SW 1271 (cell line): ENCODE data around the gene IFNA16.
"Not testable (repeated sequence)": the region's sequence is repeated elsewhere in the genome, so short reads cannot be mapped to it uniquely, and the experiment has no call there.

Experiments
- DNase-seq, 2 experiments: peaks; one replicate each; lab custom pipeline; 2025; lab: John Stamatoyannopoulos, UW

The IFNA16 gene

DNA sequence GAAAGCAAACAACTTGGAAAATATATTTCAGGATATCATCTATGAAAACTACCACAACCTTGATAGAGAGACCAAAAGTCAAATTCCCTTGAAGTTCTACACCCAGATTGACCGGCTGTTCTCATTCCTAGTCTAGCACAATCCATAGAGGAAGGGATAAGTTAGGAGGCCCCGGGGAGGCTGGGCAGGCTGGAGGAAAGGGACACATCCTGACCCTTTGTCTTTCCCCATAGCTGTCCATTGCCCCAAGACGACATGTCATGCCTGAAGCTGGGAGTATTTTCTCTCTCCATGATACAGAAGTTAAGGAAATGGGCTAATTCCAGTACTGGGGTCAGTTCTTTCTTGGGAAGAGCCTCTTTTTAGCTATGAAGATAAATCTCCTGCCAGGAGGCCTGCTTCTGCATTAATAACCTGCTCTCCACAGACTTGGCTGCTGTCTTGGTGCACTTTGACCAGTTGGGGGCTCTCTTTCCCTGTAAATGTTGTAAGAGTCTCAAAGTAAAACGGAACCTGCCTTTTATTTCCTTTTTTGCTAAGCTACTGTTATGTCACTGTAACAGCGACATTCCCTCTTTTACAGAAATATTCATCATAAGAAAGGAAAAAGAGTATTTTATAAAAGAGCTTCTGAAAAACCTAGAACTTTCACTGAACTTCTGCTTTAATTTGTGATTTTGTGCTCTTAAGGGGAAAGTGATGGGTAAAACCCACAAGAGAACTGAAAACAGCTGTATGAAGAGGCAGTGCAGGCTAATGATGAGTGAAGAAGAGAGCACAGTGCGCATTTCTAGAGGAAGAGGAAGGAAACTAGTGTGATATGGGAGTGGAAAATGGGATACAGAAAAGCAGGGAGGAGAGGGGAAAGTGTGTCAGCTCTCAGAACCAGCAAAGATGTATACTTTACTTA, 22.0 kb downstream of the IFNA16 start:
- DNase-seq = not testable (repeated sequence)

- DNase-seq = not testable (repeated sequence)
Observed at GRCh38 chr9:21187487-21187886, 29.6 kb downstream of the IFNA16 start, which contains the start of gene IFNA4. IFNA4 (minus strand) TSS chr9:21187587; CDS start chr9:21187531, 56 bp downstream.

DNA sequence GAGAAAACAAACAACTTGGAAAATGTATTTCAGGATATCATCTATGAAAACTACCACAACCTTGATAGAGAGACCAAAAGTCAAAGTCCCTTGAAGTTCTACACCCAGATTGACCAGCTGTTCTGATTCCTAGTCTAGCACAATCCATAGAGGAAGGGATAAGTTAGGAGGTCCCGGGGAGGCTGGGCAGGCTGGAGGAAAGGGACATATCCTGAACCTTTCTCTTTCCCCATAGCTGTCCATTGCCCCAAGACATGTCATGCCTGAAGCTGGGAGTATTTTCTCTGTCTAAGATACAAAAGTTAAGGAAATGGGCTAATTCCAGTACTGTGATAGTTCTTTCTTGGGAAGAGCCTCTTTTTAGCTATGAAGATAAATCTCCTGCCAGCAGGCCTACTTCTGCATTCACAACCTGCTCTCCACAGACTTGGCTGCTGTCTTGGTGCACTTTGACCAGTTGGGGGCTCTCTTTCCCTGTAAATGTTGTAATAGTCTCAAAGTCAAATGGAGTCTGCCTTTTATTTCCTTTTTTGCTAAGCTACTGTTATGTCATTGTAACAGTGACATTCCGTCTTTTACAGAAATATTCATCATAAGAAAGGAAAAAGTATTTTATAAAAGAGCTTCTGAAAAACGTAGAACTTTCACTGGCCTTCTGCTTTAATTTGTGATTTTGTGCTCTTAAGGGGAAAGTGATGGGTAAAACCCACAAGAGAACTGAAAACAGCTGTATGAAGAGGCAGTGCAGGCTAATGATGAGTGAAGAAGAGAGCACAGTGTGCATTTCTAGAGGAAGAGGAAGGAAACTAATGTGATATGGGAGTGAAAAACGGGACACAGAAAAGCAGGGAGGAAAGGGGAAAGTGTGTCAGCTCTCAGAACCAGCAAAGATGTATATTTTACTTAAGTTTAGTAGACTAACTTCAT, 34.0 kb downstream of the IFNA16 start:
- DNase-seq = not testable (repeated sequence)

DNA sequence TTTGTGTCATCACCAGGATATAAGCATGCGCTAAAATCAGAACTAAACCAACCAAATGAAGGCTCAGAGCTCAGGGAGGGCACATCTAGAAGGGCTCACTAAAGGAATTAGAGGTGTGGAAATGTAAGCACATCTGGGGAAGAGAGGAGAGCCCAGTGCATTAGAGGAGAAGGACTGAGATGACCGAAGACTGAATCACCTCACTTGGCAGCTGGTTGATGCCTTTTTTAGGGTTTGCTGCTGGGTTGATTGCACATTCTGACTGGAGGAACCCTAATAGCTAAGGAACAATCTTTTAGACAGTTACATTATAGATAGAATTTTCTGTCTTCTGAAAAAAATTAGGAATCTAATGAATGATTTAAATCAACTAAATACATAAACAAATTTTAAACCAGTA, 42.4 kb downstream of the IFNA16 start:
- no peak for DNase-seq

DNA sequence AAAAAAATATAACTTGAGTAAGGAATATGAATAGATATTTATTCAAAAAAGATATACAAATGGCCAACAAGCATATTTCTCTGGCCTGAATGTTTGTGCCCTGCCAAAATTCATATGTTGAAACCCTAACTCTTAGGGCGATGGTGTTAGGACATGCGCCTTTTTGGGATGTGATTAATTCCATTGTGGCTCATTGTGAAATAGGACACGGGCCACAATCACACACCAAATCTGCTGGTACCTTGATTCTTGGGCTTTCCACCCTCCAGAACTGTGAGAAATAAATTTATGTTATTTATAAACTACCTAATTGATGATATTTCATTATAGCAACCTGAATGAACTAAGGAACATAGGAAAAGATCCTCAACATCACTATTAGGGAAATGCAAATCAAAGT, 45.0 kb downstream of the IFNA16 start:
- DNase-seq = no peak

DNA sequence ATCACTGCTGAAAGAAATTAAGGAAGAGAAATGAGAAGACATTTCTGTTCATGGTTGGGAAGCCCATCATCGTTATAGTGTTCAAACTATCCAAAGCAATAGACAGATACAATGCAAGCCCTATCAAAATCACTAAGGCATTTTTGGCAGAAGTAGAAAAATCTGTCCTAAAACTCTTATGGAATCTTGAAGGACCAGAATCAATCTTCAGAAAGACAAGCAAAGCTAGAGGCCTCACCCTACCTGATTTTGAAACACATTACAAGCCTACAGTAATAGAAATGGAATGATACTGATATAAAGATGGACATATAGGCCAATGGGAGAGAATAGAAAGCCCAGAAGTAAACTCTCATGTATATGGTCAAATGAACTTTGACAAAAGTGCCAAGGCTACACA, 45.8 kb downstream of the IFNA16 start:
- no peak for DNase-seq

- DNase-seq = not testable (repeated sequence)
Observed at GRCh38 chr9:21166560-21166959, 50.6 kb downstream of the IFNA16 start, which contains the start of gene IFNA21. IFNA21 (minus strand) TSS chr9:21166660; CDS start chr9:21166612, 48 bp downstream.
